GM19351 (cell line): Measurements from ENCODE around the gene DRAP1.

Experiments used
- ATAC-seq: cut with Tn5 transposase; IDR thresholded peaks from one replicate; pipeline ENCODE4 v1.9.1; 2021; ENCODE audit warnings: mild to moderate bottlenecking, moderate library complexity; ENCODE audit not compliant: unreplicated experiment

DRAP1 gene

GRCh38 chr11:65903068-65903481 lies 16.2 kb upstream of the DRAP1 start:
- no peak for ATAC-seq

DNA sequence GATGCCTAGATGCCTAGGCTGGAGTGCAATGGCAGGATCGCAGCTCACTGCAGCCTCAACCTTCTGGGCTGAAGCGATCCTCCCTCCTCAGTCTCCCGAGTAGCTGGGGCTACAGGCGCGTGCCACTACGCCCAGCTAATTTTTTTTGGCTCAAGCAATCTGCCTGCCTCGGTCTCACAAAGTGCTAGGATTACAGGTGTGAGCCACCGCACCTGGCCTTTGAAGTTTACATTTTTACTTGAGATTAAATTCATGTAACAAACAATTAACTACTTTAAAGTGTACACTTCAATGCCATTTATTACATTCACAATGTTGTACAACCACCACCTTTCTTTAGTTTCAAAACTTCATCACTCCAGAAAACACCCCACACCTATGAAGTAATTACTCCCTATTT lies 15.5 kb upstream of the DRAP1 start:
- no peak for ATAC-seq

DNA sequence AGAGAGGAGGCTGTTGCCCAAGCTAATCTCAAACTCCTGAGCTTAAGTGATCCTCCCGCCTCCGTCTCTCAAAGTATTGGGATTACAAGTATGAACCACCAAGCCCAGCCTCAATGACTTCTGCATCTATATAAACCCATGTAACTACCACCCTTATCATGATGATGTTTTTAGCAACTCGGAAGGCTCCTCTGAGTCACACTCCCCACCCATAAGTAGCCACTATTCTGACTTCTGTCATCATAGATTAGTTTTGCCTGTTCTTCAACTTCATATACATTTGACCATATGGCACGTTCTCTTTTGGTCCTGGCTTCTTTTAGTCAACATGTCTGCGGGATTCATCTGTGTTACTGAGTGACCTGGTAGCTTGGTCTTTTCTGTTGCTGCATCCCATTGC lies 12.6 kb upstream of the DRAP1 start:
- no peak for ATAC-seq

GRCh38 chr11:65907878-65908277 lies 11.3 kb upstream of the DRAP1 start:
- ATAC-seq = no peak

DNA sequence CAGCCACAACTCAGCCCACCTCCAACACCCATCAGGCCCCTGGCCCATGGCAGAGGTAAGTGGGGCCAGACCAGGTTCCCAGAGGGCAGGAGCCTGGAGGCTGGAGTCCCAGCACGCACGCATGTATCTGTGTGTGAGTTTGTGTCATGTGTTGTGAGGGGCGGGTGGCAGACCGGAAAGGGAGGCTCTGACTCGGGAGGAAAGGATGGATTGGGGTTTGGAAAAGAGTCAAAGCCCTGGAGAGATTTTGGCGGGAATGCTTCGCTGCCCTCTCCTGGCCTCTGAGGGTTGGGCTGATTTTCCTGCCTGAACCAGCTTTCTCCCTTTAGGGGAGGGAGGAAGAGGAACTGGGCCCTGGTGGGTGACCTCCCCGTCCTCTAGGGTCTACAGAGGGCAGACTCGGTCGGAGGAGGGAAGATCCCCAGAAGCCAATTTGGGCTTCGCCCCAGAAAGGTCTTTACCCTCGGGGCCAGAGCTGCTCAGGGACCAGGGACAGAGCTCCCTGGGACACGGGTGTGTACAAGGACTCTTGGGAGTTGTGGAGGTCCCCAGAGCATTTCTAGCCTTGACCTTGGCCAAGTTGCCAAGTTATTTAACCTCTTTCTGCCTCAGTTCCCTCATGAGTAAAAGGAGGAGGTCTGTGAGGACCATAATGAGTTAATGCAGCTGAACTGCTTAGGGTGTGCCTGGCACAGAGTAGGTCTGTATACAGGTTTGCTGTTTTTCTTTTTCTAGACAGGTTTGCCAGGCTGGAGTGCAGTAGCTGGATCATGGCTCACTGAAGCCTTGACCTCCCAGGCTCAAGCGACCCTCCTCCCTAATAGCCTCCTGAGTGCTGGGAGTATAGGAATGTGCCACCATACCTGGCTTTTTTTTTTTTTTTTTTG lies 7.3 kb upstream of the DRAP1 start:
- ATAC-seq = no peak

DNA sequence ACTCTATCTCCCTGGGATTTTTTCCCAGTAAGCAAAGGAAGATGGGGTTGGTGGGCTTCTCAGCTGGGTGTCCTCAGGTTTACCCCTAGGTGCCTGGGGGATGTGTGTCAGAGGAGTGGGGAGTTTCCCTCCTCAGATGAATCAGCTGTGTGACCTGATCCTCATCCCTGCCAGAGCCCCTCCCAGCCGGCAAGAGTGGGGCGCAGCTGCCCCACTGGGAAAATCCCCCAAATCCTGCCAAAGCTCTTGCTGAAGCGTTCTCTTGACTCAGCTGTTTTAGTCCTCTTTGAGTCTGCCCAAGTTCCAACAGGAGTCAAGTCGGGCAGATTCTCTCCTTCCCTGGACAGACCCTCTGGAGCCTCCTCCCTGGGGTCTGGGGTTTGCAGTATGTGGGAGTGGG lies 6.4 kb upstream of the DRAP1 start:
- ATAC-seq = no peak

- ATAC-seq = no peak
Measured at GRCh38 chr11:65915101-65915820, 4.0 kb upstream of the DRAP1 start.

DNA sequence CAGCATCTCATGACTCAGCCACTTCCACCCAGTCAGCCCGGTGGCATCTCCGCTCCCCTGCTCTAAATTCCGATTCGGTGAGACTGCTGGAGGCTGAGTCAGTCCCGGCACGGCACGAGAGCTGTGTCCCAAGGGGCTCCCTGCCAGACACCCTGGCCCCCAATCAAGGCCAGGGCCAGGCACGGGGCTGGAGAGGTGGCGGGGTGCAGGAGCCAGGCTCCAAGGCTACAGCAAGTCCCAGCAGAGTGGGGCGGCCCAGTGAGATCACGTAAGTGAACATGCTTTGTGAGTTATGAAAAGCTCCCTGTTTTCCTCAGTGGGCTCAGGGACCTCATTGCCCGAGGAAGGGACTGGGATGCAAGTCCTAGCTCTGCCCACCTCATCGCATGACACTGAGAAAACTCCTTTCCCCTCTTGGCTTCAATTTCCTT lies 3.4 kb upstream of the DRAP1 start:
- no peak for ATAC-seq

GRCh38 chr11:65916391-65916790 lies 2.8 kb upstream of the DRAP1 start:
- no peak for ATAC-seq

- no peak for ATAC-seq
Measured at GRCh38 chr11:65917077-65917433, 2.2 kb upstream of the DRAP1 start.

GRCh38 chr11:65917434-65918210 lies 1.6 kb upstream of the DRAP1 start:
- ATAC-seq = no peak

DNA sequence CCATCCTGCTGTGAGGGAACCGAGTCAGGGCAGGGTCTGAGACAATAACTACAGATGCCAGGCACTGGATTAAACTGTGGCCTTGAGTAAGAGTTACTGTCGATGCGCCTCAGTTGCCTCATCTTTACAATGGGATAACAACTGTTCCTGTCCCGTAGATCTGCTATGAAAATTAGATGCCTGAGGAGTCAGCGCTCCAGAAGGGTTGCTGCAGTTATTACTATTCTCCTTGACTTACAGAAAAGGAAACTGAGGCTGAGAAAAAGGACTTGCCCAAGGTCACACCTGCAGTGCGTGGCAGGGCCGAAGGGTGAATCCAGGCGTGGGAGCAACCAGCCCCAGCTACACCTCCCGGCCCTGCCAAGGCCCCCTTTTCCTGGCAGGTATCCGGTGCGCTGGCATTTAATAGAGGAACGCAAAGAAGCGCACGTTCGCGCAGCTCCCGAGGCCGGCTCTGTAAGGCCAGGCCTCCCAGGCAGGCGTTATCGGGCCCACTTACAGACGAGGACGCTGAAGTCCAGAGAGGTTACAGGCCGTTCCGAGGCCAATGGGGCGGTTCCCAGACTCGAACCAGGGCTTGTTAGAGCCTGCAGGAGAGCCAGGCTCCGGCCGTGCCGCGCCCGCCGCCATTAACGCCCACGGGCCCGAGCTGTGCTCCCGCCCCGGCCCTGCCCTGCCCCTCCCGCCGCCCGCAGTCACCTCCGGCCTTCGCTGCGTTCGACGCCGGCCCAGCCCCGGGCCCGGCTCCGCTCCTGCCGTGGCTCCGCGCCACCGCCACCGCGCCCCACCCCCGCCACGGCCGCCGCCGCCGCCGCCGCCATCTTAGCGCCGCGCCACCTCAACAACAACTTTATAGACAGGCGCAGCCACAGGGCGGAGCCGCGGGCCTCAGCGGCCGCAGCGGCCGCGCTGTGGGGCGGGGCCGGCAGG lies 750 bp upstream of the DRAP1 start, which contains the start of gene C11orf68:
Gene C11orf68, minus strand, starts transcription at position 852 of the 930 bp plus-strand sequence. Its CDS starts 31 bp downstream, at position 821.
- peak; percentile 52 for ATAC-seq

- ATAC-seq = peak; percentile 32
Measured at GRCh38 chr11:65919573-65920371, 546 bp downstream of the DRAP1 start.

- ATAC-seq = no peak
Measured at GRCh38 chr11:65920372-65920802, 1.2 kb downstream of the DRAP1 start.

GRCh38 chr11:65921033-65921555 lies 1.9 kb downstream of the DRAP1 start:
- ATAC-seq = no peak

- no peak for ATAC-seq
Measured at GRCh38 chr11:65921876-65922275, 2.6 kb downstream of the DRAP1 start.

DNA sequence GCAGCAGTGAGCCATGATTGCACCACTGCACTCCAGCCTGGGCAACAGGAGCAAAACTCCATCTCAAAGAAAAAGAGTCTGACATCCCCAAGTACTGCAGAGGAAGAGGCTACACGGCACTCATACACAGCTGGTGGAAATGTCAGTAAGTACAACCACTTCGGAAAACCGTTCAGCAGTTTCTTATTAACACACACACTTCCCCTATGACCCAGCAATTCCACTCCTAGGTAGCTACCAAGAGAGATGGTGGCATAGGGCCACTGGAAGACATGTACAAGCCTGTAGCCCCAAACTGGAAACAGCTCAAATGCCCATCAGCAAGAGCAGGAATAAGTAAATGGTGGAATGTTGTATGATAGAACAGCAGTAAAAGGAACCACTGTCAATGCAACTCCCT lies 3.3 kb downstream of the DRAP1 start:
- no peak for ATAC-seq

GRCh38 chr11:65925397-65925796 lies 6.2 kb downstream of the DRAP1 start:
- ATAC-seq = no peak

- peak; percentile 62 for ATAC-seq
Measured at GRCh38 chr11:65927904-65928397, 8.7 kb downstream of the DRAP1 start.
